CD8-positive, alpha-beta memory T cell (primary cell): ENCODE data around the gene SFXN5. TPM values are rescaled to one million over a fixed set of nuclear protein-coding genes. Genes with fewer than 3 reads are reported as not detected.
A peak's percentile ranks its signal among the peaks of the same experiment; 100 is the strongest.

Experiments used
- CTCF ChIA-PET: fragments of 350-600 bp; sonication (Branson Sonifier 250); formaldehyde crosslinking; loops from one replicate; lab custom pipeline; 2021; ENCODE audit warnings: antibody characterized with exemption; lab: Charles Lee
- POLR2A ChIA-PET: fragments of 350-600 bp; sonication (Branson Sonifier 250); formaldehyde crosslinking; loops from one replicate; lab custom pipeline; 2021; ENCODE audit warnings: antibody characterized with exemption; lab: Charles Lee
- DNase-seq, 5 donors: peaks; one replicate each; pipeline versions ENCODE4 v3.0.0 to v3.0.0-alpha.2; 2020 to 2022; ENCODE audit warnings: mixed read lengths in 1 of 5
- H3K27ac ChIP-seq: one replicate; pipeline ENCODE4 v1.7.0; 2013; ENCODE audit warnings: low read depth, mild to moderate bottlenecking, low read length, moderate library complexity
- H3K27me3 ChIP-seq: 2 replicates; pipeline ENCODE4 v1.7.0; 2013; ENCODE audit warnings: low read length, mild to moderate bottlenecking; ENCODE audit not compliant: insufficient read depth, poor library complexity, severe bottlenecking
- H3K36me3 ChIP-seq: 2 replicates; pipeline ENCODE4 v1.7.0; 2013; ENCODE audit warnings: mild to moderate bottlenecking, low read length, moderate library complexity; ENCODE audit not compliant: insufficient read depth
- H3K4me1 ChIP-seq: 2 replicates; pipeline ENCODE4 v1.7.0; 2013; ENCODE audit warnings: mild to moderate bottlenecking, low read length, moderate library complexity; ENCODE audit not compliant: insufficient read depth
- H3K4me3 ChIP-seq: 2 replicates; pipeline ENCODE4 v1.7.0; 2013; ENCODE audit warnings: mild to moderate bottlenecking, low read length
- H3K9me3 ChIP-seq: 2 replicates; pipeline ENCODE4 v1.7.0; 2013; ENCODE audit warnings: mild to moderate bottlenecking, low read length
- H3K27ac Mint-ChIP-seq, 8 donors: one replicate each; pipeline ENCODE4 v1.8.0; 2020 to 2021; ENCODE audit warnings: mixed read lengths in 8 of 8, mild to moderate bottlenecking in 6 of 8, inconsistent platforms in 3 of 8, moderate library complexity in 3 of 8
- H3K27me3 Mint-ChIP-seq, 2 donors: one replicate each; pipeline ENCODE4 v1.8.0; 2020 to 2021; ENCODE audit warnings: mixed read lengths in 2 of 2, mild to moderate bottlenecking in 1 of 2, moderate library complexity in 1 of 2
- H3K36me3 Mint-ChIP-seq, 3 donors: one replicate each; pipeline ENCODE4 v1.8.0; 2020 to 2021; ENCODE audit warnings: mixed read lengths in 3 of 3, inconsistent platforms in 1 of 3, mild to moderate bottlenecking in 1 of 3
- H3K4me1 Mint-ChIP-seq, 3 donors: one replicate each; pipeline ENCODE4 v1.8.0; 2020 to 2021; ENCODE audit warnings: mixed read lengths in 3 of 3, inconsistent platforms in 1 of 3, mild to moderate bottlenecking in 1 of 3
- H3K4me3 Mint-ChIP-seq, 7 donors: one replicate each; pipeline ENCODE4 v1.8.0; 2020 to 2021; ENCODE audit warnings: mixed read lengths in 7 of 7, mild to moderate bottlenecking in 6 of 7, moderate library complexity in 4 of 7, inconsistent platforms in 2 of 7
- H3K9me3 Mint-ChIP-seq, 5 donors: one replicate each; pipeline ENCODE4 v1.8.0; 2020 to 2022; ENCODE audit warnings: mixed read lengths in 5 of 5, mild to moderate bottlenecking in 3 of 5, moderate library complexity in 2 of 5, inconsistent platforms in 1 of 5
- polyA plus RNA-seq: library from polyadenylated mRNA; unstranded; fragments of 300-500 nt; fragmentation: Illumina TruSeq; gene quantifications from one replicate; pipeline ENCODE4 v1.2.3, GENCODE V29; 2021
- total RNA-seq, 2 experiments: library from RNA; stranded (reverse); gene quantifications; one replicate each; pipeline ENCODE4 v1.2.3, GENCODE V29; 2021

SFXN5 gene
- total and polyA plus RNA-seq, 3 experiments from 2014 or later, result 1.8 to 19.1 (median 16.8) TPM

DNA sequence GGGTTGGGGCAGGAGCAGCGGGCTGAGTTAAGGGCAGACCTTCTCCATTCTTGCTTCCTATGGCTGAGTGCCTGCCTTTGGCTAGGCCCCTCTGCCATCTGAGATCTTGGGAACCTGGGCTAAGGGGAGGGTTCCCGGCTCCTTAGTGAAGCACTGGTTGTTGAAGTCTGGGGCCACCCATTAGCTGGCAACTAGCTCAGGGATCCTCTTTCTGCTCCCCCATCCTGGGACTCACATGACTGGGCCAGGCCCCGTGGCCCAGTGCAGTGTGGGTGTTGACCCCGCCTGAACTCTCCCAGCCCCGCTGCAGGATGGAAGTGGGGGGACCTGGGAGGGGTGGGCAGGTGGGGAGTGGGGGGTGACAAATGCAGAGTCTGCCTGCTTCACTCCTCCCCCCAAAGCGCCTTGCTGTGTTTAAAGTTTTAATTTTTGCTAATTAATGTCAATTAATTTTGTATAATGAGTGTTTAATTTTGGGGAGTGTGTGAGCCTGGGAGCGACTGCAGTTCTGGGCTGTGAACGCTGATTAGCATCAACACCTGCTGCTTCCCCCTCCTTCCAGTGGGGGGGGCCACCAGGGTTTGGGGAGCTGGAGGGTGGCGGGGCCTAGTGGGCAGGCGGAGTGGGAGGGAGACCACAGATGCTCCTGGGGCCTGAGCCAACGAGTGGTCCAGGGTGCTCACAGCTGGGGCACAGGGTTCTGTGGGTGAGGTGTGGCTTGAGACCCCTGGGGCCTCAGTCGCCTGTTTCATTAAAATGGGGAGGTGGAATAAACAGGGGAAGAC, 99.0 kb downstream of the SFXN5 start:
- no peak for DNase-seq
- POLR2A ChIA-PET, result no interaction called here

DNA sequence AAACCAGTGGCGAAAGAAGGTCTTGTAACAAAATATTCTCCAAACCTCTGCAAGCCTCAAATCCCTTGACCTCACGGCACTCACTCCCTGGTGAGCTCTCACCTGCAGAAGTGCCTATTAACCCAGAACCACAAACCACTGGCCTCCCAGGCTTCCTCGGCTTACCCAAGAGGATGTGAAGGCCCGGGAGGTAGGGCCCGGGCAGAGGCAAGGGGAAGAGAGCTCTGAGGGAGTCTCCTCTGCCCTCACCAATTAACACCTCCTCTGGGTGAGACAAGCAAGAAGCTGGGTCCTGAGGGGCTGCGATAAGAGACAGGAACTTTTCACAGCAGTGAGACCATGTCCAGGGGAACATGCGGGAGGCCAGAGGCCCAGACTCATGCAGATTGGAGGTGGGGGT, 100.5 kb downstream of the SFXN5 start:
- ChIA-PET CTCF (no interaction called here), POLR2A (no interaction called here)
- Mint-ChIP-seq H3K4me1 (no peaks in the 10 kb centered on the region), H3K4me3 (no peak overlapping the region), H3K9me3 (no peaks in the 10 kb centered on the region), H3K27ac (no peak overlapping the region), H3K36me3 (peaks cover 0 to 3% (median 0%) of the 10 kb centered on the region in 3 donors), H3K27me3 (peaks cover 0 to 2% of the 10 kb centered on the region in 2 donors)
- Histone ChIP-seq H3K4me1 (no peaks in the 10 kb centered on the region), H3K36me3 (no peaks in the 10 kb centered on the region), H3K27ac (no peak overlapping the region), H3K9me3 (no peaks in the 10 kb centered on the region), H3K27me3 (no peaks in the 10 kb centered on the region), H3K4me3 (no peak overlapping the region)
- DNase-seq, result no peak

More for the DNA sequence above, 99.0 kb downstream of the SFXN5 start:
- Mint-ChIP-seq H3K4me3 (no peak overlapping the region), H3K4me1 (no peaks in the 10 kb centered on the region), H3K9me3 (no peaks in the 10 kb centered on the region), H3K27me3 (peaks cover 0 to 2% of the 10 kb centered on the region in 2 donors), H3K27ac (no peak overlapping the region), H3K36me3 (peaks cover 0 to 3% (median 0%) of the 10 kb centered on the region in 3 donors)
- Histone ChIP-seq H3K27ac (no peak overlapping the region), H3K36me3 (no peaks in the 10 kb centered on the region), H3K4me3 (no peak overlapping the region), H3K27me3 (no peaks in the 10 kb centered on the region), H3K4me1 (no peaks in the 10 kb centered on the region), H3K9me3 (no peaks in the 10 kb centered on the region)
- CTCF ChIA-PET, result interaction anchor here (1.2 to 2.8 kb wide), 3 partner anchors 12 to 80 kb away, joined by 3 to 19 read pairs (median 9); no protein-coding TSS in a partner anchor

DNA sequence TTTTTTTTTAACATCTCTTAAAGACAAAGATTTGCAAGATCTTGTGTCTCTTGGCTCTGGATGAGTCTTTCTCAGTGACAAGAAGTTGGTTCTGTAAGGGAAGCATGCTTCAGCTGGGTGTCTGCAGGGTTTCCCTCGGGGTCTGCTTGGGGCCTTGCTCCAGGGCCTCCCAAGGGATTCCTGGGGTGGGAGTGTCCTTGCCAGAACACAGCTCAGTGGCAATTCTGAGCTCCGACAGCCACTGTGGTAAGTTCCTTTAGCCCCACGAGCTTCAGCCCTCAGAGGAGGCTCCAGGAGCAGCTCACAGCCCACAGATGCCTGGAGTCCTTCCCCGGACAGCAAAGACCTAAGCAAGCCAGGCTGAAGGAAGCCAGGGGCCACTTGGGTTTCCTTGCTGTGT, 101.8 kb downstream of the SFXN5 start:
- POLR2A ChIA-PET, result no interaction called here
- Histone ChIP-seq H3K36me3 (no peaks in the 10 kb centered on the region), H3K27me3 (no peaks in the 10 kb centered on the region), H3K9me3 (no peaks in the 10 kb centered on the region), H3K4me1 (no peaks in the 10 kb centered on the region), H3K4me3 (no peak overlapping the region), H3K27ac (no peak overlapping the region)
- no peaks in the 10 kb centered on the region for H3K9me3 Mint-ChIP-seq
- peaks cover 0 to 2% of the 10 kb centered on the region in 2 donors for H3K27me3 Mint-ChIP-seq
- H3K4me1 Mint-ChIP-seq, result no peaks in the 10 kb centered on the region
- H3K36me3 Mint-ChIP-seq, result peaks cover 0 to 3% (median 0%) of the 10 kb centered on the region in 3 donors
- peak overlapping the region in 1 of 8 donors; percentile 43 for H3K27ac Mint-ChIP-seq
- CTCF ChIA-PET, result interaction anchor here (1.2 kb wide), 1 partner anchor 22 kb away, joined by 5 read pairs; no protein-coding TSS in a partner anchor
- no peak for DNase-seq
- H3K4me3 Mint-ChIP-seq, result no peak overlapping the region

DNA sequence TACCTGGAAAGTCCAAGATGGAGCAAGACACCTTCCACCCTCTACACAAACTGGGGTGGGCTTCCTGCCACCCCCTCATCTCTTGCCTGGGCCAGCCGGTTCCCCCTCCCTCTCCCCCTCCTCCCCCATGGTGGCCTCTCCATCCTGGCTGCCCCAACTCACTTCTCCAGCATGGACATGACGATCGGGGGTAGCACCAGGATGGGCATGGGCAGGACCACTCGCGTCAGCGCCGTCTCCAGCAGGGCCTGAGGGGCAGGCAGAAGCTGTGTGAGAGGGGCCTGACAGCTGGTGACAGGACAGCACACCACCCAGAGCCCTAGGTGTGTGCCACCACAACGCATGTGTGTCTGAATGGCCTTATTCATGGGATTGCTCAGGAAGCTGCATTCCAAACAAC, 103.2 kb downstream of the SFXN5 start:
- Histone ChIP-seq H3K4me3 (no peak overlapping the region), H3K9me3 (no peaks in the 10 kb centered on the region), H3K27ac (no peak overlapping the region), H3K27me3 (no peaks in the 10 kb centered on the region), H3K4me1 (no peaks in the 10 kb centered on the region), H3K36me3 (no peaks in the 10 kb centered on the region)
- ChIA-PET CTCF (no interaction called here), POLR2A (no interaction called here)
- no peaks in the 10 kb centered on the region for H3K36me3 Mint-ChIP-seq
- no peaks in the 10 kb centered on the region for H3K9me3 Mint-ChIP-seq
- H3K4me1 Mint-ChIP-seq, result no peaks in the 10 kb centered on the region
- H3K27ac Mint-ChIP-seq, result no peak overlapping the region
- no peak overlapping the region for H3K4me3 Mint-ChIP-seq
- peaks cover 0 to 3% of the 10 kb centered on the region in 2 donors for H3K27me3 Mint-ChIP-seq
- DNase-seq, result no peak

DNA sequence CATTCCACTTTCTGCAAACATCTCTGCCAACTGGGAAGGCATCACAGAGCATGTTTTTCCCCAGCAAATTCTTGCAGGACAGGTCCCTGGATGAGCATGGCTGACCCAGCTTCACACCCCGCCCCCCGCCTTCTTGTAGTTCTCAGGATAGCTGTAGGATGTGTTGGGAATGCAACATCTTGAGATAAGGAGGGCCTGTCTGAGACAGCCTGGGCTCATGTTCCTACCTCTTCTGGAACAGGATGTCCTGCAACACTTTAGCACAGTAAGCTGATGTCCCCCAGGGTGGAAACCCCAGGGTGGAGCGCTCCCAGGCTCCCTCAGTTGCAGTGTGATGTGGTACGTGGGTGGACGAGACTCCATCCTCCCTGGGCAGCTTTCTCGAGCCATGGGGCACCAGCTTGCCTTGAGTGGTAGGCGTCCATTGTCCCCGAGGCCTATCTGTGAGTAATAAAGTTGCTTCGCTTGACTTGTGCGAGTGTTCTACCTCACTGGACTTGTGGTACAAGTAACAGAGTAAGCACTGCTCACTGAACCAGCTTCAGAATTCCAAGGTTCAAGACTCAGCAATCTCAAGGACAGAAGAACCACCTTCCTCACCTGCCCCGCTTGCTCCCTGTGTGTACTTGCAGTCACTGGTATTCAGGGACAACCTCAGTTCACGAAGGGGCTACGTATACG, 105.6 kb downstream of the SFXN5 start:
- CTCF ChIA-PET, result interaction anchor here (0.9 to 1.0 kb wide), 2 partner anchors 11 to 26 kb away, joined by 3 read pairs; no protein-coding TSS in a partner anchor

DNA sequence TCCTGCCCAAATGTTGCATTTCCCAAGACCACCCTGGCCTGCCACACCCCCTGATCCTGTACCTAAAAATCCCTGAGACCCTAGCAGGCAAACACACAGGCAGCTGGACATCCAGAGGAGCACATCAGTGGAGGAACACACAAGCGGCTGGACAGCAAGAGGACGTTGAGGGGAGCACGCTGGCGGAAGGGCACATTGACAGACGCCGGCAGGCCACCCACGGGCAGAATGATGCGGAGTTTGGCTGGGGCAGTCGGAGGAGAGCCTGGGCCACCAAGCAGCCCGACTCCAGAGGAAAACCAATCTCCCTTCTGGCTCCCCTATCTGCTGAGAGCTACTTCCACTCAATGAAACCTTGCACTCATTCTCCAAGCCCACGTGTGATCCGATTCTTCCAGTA, 106.5 kb downstream of the SFXN5 start:
- DNase-seq, result no peak
- CTCF ChIA-PET, result no interaction called here
- H3K27me3 ChIP-seq, result no peaks in the 10 kb centered on the region
- no peaks in the 10 kb centered on the region for H3K36me3 ChIP-seq
- H3K4me3 ChIP-seq, result no peak overlapping the region
- POLR2A ChIA-PET, result no interaction called here
- no peaks in the 10 kb centered on the region for H3K4me1 ChIP-seq
- Mint-ChIP-seq H3K27me3 (peaks cover 0 to 2% of the 10 kb centered on the region in 2 donors), H3K27ac (peak overlapping the region in 1 of 8 donors; percentile 11), H3K36me3 (peaks cover 0 to 2% (median 1%) of the 10 kb centered on the region in 3 donors), H3K4me1 (no peaks in the 10 kb centered on the region), H3K4me3 (no peak overlapping the region), H3K9me3 (no peaks in the 10 kb centered on the region)
- H3K27ac ChIP-seq, result no peak overlapping the region
- no peaks in the 10 kb centered on the region for H3K9me3 ChIP-seq

More for the DNA sequence above, 105.6 kb downstream of the SFXN5 start:
- Mint-ChIP-seq H3K9me3 (no peaks in the 10 kb centered on the region), H3K27ac (no peak overlapping the region), H3K36me3 (peaks cover 0 to 2% (median 1%) of the 10 kb centered on the region in 3 donors), H3K27me3 (peaks cover 0 to 2% of the 10 kb centered on the region in 2 donors), H3K4me3 (no peak overlapping the region), H3K4me1 (no peaks in the 10 kb centered on the region)
- H3K4me1 ChIP-seq, result no peaks in the 10 kb centered on the region
- no peak overlapping the region for H3K4me3 ChIP-seq
- no peaks in the 10 kb centered on the region for H3K9me3 ChIP-seq
- no peak overlapping the region for H3K27ac ChIP-seq
- no peaks in the 10 kb centered on the region for H3K27me3 ChIP-seq
- no peak for DNase-seq
- POLR2A ChIA-PET, result no interaction called here
- H3K36me3 ChIP-seq, result no peaks in the 10 kb centered on the region

DNA sequence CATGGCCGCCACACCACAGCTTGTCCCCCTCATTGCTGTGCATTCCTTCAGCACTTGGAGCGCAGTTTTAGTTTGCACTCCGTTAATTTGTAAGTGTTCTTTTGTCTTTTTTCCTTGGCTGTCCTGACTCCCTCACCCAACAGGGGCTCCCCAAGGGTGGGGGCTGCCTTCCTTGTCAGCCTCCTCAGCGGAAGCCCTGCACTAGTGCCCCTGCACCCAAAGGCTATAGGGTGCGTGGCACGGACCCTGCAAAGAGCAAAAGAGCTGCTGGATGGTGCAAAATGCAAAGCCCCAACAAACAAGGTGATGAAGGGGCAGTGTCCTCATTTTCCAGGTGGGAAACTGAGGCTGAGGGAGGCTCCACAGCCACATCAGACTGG, 107.4 kb downstream of the SFXN5 start:
- H3K27me3 Mint-ChIP-seq, result peaks cover 0 to 2% of the 10 kb centered on the region in 2 donors

More for the DNA sequence above, 107.4 kb downstream of the SFXN5 start:
- no peaks in the 10 kb centered on the region for H3K9me3 ChIP-seq
- H3K27ac ChIP-seq, result no peak overlapping the region
- CTCF ChIA-PET, result no interaction called here
- Mint-ChIP-seq H3K4me3 (no peak overlapping the region), H3K27ac (peak overlapping the region in 1 of 8 donors; percentile 38), H3K36me3 (peaks cover 0 to 5% (median 1%) of the 10 kb centered on the region in 3 donors), H3K4me1 (peaks cover 0 to 3% (median 0%) of the 10 kb centered on the region in 3 donors), H3K9me3 (no peaks in the 10 kb centered on the region)
- no peak overlapping the region for H3K4me3 ChIP-seq
- POLR2A ChIA-PET, result no interaction called here
- no peak for DNase-seq
- no peaks in the 10 kb centered on the region for H3K36me3 ChIP-seq
- H3K4me1 ChIP-seq, result no peaks in the 10 kb centered on the region
- no peaks in the 10 kb centered on the region for H3K27me3 ChIP-seq
